ENCODE results near the gene STAT5A.

GRCh38 chr17:42313389-42313772 is 25.1 kb downstream of the STAT5A start:
- no peak for TF ChIP-seq EZH2 (IDR thresholded peaks at IDR 0.05; ENCODE audit: borderline replicate concordance, low read length)
- TF ChIP-seq, protein P1, sequence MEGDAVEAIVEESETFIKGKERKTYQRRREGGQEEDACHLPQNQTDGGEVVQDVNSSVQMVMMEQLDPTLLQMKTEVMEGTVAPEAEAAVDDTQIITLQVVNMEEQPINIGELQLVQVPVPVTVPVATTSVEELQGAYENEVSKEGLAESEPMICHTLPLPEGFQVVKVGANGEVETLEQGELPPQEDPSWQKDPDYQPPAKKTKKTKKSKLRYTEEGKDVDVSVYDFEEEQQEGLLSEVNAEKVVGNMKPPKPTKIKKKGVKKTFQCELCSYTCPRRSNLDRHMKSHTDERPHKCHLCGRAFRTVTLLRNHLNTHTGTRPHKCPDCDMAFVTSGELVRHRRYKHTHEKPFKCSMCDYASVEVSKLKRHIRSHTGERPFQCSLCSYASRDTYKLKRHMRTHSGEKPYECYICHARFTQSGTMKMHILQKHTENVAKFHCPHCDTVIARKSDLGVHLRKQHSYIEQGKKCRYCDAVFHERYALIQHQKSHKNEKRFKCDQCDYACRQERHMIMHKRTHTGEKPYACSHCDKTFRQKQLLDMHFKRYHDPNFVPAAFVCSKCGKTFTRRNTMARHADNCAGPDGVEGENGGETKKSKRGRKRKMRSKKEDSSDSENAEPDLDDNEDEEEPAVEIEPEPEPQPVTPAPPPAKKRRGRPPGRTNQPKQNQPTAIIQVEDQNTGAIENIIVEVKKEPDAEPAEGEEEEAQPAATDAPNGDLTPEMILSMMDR (conservative IDR thresholded peaks at IDR 0.05 in 1 of 2, IDR thresholded peaks at IDR 0.05 in 1 of 2; ENCODE audit: extremely low read depth in 1 of 2, insufficient read depth in 1 of 2, low read depth in 1 of 2, low read length in 2 of 2), result no peak

All from mammary epithelial cell (primary cell).